IPS-11a (cell line): Measurements from ENCODE around the gene NAV3.
"Not testable (repeated sequence)": the region's sequence is repeated elsewhere in the genome, so short reads cannot be mapped to it uniquely, and the experiment has no call there.

ENCODE experiments used
- H3K4me3 ChIP-seq: one replicate; pipeline ENCODE4 v1.5.1; 2013; ENCODE audit warnings: low read depth, low read length, control low read depth

The NAV3 gene

DNA sequence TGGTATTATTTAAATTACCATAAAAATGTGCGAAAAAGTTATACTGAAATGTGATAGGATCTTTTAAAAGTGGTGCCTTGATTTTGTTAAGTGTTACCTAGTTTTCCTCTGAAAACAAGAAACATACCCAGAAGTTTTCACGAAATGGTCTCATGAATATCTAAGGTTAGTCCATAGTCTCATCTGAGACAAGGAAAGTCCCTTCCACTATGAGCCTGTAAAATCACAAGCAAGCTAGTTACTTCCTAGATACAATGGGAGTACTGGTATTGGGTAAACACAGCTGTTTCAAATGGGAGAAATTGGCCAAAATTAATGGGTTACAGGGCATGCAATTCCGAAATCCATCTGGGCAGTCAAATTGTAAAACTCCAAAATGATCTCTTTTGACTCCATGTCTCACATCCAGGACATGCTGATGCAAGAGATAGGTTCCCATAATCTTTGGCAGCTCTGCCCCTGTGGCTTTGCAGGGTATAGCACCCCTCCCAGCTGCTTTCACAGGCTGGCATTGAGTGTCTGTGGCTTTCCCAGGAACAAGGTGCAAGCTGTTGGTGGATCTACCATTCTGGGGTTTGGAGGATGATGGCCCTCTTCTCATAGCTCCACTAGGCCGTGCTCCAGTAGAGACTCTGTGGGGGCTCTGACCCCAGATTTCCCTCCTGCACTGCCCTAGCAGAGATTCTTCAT lies 271.4 kb downstream of the NAV3 start:
- H3K4me3 ChIP-seq = no peak overlapping the region

- H3K4me3 ChIP-seq = not testable (repeated sequence)
These were observed 272.1 kb downstream of the NAV3 start for GRCh38 chr12:78102801-78103200.

DNA sequence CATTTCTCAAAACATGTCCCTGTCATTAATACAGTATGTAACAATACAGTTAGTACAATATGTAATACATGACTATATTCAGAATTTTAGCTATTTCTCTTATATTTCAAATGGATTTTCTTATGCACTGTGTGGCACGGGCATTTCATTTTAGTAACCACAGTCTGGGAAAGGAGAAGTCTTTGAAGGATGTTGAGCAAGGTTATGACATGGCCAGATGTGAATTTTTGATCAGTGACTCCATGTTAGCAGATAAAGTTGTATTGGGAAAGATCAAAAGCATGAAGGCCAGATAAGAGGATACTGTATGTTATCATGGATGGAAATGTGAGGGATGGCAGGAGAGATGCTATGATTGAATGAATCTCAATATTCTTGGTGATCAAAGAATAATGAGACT lies 285.2 kb downstream of the NAV3 start:
- H3K4me3 ChIP-seq = no peak overlapping the region

DNA sequence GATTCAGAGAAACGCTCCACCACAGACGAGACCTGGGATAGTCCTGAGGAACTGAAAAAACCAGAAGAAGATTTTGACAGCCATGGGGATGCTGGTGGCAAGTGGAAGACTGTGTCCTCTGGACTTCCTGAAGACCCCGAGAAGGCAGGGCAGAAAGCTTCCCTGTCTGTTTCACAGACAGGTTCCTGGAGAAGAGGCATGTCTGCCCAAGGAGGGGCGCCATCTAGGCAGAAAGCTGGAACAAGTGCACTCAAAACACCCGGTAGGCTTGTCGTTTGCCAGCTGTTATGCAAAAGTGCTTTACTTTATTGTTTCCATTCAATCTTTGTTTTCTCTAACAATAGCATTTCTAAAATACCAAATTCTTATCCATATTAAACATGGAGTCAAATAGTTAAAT lies 287.3 kb downstream of the NAV3 start:
- no peak overlapping the region for H3K4me3 ChIP-seq

DNA sequence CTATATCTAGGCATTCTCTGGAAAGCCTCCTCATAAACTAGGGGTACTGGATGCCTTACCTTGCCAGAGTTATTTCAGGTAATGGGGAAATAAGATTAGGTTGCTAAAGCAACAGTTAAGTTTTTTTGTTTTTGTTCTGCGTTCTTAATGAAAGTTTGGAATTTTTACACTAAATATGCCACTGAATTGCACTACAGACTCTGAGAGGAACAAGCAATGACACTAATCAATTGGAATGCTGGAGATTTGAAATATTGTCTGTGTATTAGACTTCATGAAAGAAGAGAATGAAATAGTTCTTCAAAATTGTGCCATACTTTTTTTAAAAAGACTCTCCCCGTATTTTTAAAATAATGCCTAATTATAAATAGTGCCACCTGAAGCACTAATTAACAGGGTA lies 287.8 kb downstream of the NAV3 start:
- no peak overlapping the region for H3K4me3 ChIP-seq

- no peak overlapping the region for H3K4me3 ChIP-seq
These were observed 288.7 kb downstream of the NAV3 start for GRCh38 chr12:78119351-78119918.

DNA sequence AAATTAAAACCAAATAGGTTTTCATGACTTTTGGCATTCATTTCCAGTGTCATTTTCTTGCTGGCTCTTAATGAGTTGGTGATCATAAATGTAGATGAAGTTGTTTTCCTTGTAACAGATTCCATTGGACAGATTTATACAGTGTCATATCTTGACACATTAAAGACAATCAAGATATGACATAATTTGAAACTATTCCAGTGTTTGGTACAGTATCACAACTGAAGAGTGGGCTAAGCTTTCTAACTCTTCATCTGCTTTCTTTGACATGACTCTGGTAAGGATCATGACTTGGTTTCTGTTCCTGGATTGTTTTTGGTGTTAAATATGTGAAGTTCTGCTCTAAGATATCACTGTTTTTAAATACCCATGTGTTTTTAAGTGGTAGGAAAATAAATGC lies 289.6 kb downstream of the NAV3 start:
- no peak overlapping the region for H3K4me3 ChIP-seq

DNA sequence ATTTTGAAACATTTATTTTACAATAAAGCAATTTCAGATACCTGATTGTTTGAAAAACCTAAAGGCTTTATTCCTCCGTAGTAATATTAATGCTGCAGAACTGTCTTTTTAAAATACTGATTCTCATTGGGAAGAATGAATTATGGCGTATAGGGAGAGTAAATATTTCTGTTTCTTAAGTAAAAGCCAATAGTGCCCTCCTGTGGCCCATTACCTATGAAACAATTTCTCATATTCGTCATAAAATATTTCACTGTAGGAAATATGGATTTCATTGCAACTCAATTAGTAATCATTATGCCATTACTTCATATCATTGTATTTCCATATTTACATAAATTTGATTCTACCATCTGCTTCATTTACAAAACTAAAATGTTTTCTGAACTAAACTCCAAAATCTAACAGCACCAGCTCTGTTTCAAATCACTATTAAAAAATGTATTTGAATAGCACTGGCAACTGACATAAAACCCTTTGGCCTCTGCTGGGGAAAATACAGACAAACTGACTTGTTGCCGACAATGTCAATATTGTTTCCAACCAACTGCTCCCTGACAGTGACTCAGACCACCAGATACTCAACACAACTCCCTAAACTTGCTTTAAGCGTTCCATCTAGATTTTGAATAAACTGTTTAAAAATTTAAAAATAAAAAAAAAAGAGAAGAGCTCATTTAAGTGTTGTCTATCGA lies 290.3 kb downstream of the NAV3 start:
- H3K4me3 ChIP-seq = no peak overlapping the region

DNA sequence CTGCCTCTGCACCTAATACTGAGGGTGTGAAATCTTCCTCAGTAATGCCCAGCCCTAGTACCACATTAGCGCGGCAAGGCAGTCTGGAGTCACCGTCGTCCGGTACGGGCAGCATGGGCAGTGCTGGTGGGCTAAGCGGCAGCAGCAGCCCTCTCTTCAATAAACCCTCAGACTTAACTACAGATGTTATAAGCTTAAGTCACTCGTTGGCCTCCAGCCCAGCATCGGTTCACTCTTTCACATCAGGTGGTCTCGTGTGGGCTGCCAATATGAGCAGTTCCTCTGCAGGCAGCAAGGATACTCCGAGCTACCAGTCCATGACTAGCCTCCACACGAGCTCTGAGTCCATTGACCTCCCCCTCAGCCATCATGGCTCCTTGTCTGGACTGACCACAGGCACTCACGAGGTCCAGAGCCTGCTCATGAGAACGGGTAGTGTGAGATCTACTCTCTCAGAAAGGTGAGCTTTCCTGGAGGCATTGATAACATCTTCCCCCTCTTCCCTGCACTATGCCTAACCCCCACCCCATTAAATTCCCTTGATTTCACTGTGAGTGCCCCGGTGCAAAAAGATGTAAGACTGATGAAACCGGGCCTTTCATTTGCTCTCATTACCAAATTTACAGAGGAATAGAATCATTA lies 291.4 kb downstream of the NAV3 start:
- H3K4me3 ChIP-seq = no peak overlapping the region

DNA sequence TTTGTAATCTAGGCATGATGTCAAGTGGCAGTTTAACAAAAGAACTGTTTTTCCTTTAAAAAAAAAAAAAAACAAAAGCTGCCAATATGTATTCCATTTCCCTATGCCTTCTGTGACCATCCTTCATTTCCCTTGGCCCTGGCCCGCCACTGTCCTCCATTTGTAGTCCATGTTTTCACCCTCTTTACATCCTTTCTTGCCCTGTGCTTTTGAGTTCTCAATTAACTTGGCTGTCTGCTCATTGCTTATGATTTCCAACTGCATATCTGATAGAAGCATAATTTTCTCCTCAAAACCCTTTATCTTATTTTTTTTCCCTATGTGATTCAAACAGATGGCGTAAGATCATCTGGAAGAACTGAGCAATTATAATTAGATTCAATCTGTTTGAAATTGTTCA lies 297.5 kb downstream of the NAV3 start:
- H3K4me3 ChIP-seq = no peak overlapping the region

- H3K4me3 ChIP-seq = no peak overlapping the region
These were observed 313.0 kb downstream of the NAV3 start for GRCh38 chr12:78143717-78144116.

DNA sequence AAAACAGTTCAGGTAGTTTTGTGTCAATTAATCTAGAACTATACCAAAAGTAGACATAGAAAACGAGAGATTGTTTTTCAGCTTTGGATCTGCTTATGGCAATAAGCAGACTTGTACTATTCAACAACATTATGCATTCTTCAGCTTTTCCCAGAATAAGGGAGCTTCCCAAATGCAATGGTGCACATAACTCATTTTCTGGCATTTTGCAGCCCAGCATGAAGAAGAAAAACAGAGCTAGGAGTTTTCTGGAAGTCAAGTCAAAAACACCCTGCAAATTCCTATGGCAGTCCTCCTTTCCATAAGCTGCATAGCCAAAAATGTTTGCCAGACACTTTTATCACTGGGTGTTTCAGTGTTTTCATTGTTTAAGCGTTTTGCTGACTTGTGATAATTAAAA lies 314.7 kb downstream of the NAV3 start:
- no peak overlapping the region for H3K4me3 ChIP-seq

DNA sequence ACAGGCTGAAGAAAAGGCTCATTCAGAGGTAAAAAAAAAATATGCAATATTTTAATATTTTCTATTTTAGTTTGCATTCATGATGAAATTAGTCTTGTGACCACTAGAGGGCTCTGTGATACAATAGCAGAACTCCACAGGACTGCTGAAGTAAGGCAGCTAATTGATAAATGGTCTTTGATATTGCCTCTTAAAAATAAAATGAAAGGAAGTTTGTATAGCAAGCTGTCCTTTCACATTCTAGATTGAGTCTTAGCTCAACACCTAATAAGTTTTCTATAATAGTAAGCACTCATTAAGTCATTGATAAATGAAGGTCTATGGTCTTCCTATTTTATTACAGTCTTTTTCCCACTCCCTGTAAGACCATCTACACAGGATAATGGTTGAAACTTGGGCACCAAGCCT lies 315.7 kb downstream of the NAV3 start:
- no peak overlapping the region for H3K4me3 ChIP-seq

GRCh38 chr12:78149459-78149858 lies 318.8 kb downstream of the NAV3 start:
- no peak overlapping the region for H3K4me3 ChIP-seq

GRCh38 chr12:78155546-78155945 lies 324.9 kb downstream of the NAV3 start:
- H3K4me3 ChIP-seq = no peak overlapping the region

- H3K4me3 ChIP-seq = no peak overlapping the region
These were observed 326.1 kb downstream of the NAV3 start for GRCh38 chr12:78156751-78157150.

DNA sequence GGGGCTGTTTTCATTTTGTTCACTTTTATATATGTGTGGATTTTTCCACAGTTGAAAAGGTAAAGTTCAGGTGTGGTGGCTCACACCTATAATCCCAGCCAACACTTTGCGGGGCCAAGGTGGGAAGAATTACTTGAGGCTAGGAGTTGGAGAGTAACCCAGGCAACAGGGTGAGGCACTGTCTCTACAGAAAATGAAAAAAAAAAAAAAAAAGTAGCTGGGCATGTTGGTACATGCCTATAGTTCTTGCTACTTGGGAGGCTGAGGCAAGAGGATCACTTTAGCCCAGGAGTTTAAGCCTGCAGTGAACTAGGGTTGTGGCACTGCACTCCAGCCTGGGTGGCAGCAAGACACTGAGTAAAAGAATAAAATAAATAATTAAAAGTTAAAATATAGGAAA lies 326.5 kb downstream of the NAV3 start:
- H3K4me3 ChIP-seq = no peak overlapping the region

DNA sequence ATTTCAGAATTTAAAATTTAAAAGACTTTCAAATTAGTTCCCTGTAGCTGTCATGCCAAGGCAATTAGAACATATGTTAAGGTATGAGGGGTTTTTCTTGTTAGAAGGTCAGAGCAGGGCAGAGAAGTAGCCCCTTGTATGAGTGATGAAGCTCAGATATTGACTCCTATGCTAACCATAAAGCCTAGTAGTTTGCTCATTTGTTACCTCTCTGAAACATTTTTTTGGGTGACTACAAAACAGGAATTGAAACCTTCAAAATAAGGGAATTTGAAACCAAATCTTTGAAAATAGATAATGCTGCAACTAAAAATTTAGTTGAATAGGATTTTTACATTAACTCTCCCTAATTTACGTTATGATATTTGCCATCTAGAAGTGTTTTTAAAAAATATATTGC lies 333.5 kb downstream of the NAV3 start:
- no peak overlapping the region for H3K4me3 ChIP-seq

GRCh38 chr12:78167510-78167909 lies 336.8 kb downstream of the NAV3 start:
- H3K4me3 ChIP-seq = no peak overlapping the region

DNA sequence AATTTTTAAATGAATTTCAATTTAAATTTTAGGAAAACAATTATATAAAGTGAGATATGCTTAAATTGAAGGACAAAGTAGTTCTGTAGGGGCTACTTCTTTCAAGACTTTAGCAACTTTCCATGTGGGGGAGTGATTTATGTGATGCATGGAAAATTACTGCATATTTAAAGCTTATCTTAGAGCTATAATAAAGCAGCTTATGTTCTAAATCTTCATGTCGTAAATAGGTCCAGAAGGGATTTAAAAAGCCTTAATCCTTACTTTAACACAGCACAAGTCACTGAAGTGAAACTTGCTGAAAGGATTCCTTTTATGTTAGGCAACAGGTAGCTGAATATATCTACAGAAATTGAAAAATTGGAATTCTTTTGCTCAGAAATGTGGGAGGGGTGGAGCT lies 340.4 kb downstream of the NAV3 start:
- H3K4me3 ChIP-seq = no peak overlapping the region

DNA sequence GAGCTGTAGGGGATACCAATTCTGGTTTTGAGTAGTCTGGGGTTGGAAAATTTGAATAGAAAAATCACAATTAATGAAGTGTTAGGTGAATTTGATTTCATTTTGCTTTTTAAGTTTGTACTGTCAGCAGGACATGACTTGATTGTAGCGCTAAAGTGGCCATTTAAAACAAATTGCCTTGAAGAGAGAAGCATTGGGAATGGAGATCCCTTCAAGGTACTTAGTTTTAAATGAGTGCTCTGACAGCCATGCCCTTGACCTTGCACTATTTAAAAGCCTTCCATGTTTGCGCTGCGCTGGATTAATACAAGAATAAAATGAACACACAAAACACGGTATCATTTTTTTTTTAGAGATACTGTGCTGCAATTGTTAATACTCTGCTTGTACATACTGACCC lies 345.9 kb downstream of the NAV3 start:
- H3K4me3 ChIP-seq = no peak overlapping the region

- no peak overlapping the region for H3K4me3 ChIP-seq
These were observed 346.6 kb downstream of the NAV3 start for GRCh38 chr12:78177298-78177697.
